ENCODE measurements around the gene UBE2M.
"Not testable (repeated sequence)": the region's sequence is repeated elsewhere in the genome, so short reads cannot be mapped to it uniquely, and the experiment has no call there.

- TF ChIP-seq POLR2AphosphoS5 (IDR thresholded peaks at IDR 0.05; ENCODE audit: low read depth); CTCF (conservative IDR thresholded peaks at IDR 0.05; ENCODE audit: low read depth in 2 of 2); CREB1 (CRISPR knock-in tag; IDR thresholded peaks at IDR 0.05; ENCODE audit: low read depth); EZH2 (IDR thresholded peaks at IDR 0.05; ENCODE audit: low read depth, unreplicated experiment); EZH2phosphoT487 (IDR thresholded peaks at IDR 0.05; ENCODE audit: unreplicated experiment); ETS1 (IDR thresholded peaks at IDR 0.05); REST (IDR thresholded peaks at IDR 0.05; ENCODE audit: unreplicated experiment); ZNF331 (CRISPR knock-in tag; IDR thresholded peaks at IDR 0.05; ENCODE audit: low read depth); NANOG (IDR thresholded peaks at IDR 0.05; ENCODE audit: borderline replicate concordance); ZNF114 (CRISPR knock-in tag; IDR thresholded peaks at IDR 0.05); ZNF462 (CRISPR knock-in tag; IDR thresholded peaks at IDR 0.05); JUNB (IDR thresholded peaks at IDR 0.05; ENCODE audit: unreplicated experiment): not testable (repeated sequence)
These were observed 15.6 kb downstream of the UBE2M start for GRCh38 chr19:58542641-58543372.

All from GM23338 (cell line).